RPMI7951 (cell line): ENCODE data around the gene GATAD2B. TPM values are rescaled to one million over a fixed set of nuclear protein-coding genes. Genes with fewer than 3 reads are reported as not detected.
"Not testable (repeated sequence)": the region's sequence is repeated elsewhere in the genome, so short reads cannot be mapped to it uniquely, and the experiment has no call there.

ENCODE experiments used
- DNase-seq: peaks from one replicate; pipeline ENCODE4 v3.0.0-alpha.2; 2012; ENCODE audit warnings: low read depth
- total RNA-seq: library from RNA; depleted of rRNA; stranded (reverse); fragments of >200 nt; shearing (Covaris generic); gene quantifications from 2 replicates; pipeline ENCODE4 v1.2.3, GENCODE V29; 2014

GATAD2B gene
- total RNA-seq, 1 experiment from 2014 or later, result 7.3 TPM

DNA sequence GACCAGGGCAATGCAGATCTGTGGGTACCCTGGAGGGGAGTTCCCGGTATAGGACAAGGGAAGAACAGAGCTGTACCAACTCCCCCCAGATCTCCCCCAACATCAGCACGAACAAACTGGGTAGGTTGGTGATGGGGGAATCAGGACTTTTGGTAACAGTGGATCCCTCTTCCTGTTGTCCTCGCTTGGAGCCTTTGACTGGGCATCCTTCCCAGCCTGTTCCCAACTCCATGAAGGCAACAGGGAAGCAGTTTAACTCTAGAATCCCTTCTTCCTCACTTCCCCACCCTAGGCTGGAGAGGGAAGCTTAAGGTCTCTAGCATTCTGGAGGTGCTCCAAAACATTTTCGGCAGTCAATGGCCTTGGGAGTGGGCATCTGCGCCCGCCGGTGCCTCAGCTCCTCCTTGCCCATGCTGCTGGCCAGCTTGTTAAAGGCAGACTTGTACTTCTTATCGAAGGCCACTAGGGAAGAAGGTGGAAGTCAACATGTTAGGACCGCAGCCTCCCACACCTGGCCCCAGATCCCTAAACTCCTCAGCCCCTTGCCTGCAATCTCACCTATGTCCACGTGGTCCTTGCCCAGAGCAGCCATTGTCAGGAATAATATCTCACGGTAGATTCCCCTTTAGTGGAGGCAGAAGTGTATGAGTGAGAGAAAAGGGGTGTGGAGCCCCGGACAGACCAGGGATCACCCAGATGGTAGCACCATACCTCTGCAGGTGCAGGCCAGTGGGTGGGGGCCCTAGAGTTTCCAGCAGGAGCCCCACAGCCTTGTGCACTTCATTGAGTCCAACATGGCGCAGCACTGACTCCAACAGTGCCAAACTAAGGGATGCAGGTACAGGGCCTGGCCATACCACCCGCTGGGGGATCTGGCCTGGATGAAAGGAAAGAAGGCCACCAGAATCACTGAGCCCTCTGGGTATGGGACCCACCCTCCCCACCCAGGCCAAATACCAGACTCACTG is 7.5 kb upstream of the GATAD2B start:
- no peak for DNase-seq

DNA sequence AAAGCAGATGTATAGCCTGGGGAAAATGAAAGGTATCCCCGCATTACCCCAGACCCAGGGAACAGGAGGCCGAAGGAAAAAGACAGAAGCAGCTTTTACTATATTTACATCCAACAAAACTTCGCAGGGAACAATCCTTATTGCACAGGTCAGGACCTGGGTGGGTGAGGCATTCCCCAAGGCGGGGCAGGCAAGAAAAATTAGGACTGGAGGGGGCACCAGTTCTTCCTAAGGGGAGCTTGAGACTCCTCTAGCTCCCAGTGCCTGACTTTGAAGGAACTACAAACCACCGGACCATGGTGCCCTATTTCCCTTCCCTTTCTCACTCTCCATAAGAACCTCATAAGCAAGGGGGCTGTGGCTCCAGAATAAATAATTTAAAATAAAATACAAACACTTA is 6.7 kb upstream of the GATAD2B start:
- no peak for DNase-seq

DNA sequence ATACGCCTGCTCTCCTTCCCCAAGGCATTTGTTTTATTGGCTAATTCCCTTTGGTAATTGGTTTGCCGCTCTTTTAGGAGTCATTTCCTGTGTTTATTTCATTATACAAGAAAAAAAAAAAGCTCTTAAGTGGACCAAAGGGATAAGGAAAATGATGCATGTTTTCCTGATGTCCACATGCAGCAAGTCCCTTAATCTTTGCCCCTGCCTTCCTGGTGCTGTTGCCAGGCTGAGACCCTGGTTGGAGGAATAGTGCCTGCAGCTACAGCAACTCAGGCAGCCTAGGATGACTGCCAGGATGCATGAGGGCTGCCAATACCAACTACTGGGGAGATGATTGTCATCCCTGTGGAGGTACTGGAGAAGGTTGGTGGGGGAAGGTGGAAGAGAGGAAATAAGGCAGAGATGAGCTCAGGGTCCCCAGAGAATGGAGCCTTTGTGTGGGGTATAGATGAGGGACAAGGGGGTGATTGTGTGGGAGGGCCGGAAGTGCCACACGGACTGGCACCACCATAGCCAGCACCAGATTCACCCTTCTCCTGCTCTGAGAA is 6.1 kb upstream of the GATAD2B start:
- DNase-seq, result peak; percentile 44

DNA sequence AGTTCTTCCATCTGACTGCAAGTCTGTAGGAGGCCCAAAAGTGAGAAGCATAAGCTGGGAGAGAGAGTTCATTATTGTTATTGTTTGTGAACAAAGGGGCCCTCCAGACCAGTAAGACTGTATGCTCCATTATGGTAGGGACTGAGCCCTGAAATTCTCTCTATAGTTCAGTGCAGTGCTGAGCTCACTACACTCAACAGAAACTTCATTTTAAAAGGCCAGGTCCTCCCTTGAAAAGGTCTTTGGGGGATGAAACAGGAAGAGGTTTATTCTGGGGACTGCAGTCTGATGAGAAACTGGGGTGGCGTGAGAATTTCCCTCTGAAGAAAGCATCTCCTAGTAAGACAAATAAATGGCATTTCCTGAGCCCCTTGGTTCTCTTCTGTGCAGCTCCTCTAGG is 5.5 kb upstream of the GATAD2B start:
- no peak for DNase-seq

DNA sequence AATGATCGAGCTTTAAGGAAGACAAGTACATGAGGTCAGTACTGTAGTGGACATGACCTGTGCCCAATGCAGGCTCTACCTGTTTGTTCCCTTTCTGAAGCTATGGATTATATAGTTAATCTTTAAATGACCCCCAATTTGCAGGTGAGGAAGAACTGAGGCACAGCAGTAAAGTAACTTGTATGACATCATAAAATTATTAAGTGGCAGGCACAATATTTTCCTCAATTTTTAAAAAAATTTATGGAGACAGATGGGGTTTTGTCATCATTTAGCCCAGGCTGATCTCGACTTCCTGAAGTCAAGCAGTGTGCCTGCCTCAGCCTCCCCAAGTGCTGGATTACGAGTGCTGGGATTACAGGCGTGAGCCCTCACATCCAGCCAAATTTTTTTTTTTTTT is 3.6 kb upstream of the GATAD2B start:
- DNase-seq, result no peak

DNA sequence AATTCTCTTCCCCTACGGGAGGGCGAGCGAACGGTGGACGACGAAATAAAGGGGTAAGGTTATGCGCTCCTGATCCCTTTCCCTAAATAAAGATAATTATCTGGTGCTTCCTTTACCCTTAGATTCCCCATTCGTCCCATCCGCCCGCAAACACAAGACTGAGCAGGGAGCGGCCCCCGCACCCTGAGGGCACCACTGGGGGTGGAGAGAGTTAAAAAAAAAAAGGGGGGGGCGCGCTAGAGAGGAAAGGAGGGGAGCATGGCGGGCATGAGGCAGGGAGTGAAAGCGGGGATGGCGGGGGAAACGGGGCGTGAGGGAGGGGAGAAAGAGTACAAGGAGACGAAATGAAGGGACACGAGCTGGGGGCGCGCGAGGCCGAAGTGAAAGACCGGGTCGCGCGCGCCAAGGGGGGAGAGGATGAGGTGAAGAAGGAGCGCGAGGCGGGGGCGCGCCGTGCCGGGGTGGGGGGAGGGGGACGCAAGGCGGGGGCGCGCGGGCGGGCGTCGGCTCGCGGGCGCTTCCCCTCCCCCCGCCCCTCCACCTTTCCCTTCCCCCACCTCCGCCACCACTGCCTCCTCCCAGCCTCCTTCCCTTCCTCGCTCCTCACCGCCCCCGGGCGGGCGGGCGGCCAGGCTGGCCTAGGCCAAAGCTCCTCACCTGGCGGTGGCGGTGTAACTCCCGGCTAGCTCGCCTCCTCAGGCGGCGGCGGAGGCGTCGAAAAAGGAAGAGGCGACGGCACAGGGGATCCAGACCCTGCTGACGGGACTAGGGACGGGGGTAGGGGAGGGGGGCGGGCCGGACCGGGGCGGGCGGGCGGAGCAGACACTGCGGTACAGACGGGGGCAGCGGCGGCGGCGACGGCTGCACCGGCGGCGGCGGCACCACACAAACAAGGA is 448 bp downstream of the GATAD2B start:
- peak; percentile 31 for DNase-seq

DNA sequence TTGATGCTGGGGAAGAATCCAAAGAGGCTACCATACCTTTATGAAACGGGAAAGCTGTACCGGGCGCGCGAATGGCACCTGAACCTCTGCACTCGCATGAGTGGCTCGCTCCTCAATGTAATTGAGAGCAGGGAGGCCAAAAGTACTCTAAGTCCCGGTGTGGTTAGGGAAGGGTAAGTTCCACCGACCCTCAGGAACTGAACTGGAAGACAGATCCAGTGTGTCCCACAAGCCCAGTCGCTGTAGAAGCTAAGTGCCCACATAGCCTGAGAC is 1.0 kb downstream of the GATAD2B start:
- no peak for DNase-seq

DNA sequence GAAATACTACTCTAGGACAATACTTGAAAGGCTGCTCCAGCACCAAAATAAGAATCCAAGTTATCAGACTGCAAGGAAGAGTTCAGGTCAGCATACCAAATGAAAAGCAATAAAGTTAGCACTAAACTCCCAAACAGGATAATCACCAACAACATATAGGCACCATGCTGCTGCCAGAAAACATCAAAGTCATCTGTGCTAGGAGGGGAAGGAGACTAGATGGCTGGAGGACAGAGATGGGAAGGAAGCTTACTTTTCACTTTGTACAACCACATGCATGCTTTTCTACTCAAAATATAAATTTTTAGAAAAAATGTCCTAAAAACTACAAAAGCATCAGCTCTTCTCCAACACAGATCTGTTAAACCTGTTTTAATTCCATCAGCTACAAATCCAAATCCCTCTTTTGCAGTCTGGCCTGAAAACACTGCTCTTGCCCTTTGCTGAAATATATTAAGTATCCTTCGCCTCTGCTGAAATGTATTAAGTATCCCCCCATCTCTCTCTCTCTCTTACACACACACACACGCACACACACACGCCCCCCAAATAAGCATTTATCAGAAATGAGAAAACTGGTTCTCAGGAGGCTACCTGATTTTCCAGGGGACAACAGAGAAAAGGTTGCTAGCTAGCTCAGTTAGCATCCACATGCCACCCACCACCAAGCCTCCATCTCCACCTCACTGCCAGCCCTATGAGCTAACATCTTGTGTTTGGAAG is 1.5 kb downstream of the GATAD2B start:
- no peak for DNase-seq

DNA sequence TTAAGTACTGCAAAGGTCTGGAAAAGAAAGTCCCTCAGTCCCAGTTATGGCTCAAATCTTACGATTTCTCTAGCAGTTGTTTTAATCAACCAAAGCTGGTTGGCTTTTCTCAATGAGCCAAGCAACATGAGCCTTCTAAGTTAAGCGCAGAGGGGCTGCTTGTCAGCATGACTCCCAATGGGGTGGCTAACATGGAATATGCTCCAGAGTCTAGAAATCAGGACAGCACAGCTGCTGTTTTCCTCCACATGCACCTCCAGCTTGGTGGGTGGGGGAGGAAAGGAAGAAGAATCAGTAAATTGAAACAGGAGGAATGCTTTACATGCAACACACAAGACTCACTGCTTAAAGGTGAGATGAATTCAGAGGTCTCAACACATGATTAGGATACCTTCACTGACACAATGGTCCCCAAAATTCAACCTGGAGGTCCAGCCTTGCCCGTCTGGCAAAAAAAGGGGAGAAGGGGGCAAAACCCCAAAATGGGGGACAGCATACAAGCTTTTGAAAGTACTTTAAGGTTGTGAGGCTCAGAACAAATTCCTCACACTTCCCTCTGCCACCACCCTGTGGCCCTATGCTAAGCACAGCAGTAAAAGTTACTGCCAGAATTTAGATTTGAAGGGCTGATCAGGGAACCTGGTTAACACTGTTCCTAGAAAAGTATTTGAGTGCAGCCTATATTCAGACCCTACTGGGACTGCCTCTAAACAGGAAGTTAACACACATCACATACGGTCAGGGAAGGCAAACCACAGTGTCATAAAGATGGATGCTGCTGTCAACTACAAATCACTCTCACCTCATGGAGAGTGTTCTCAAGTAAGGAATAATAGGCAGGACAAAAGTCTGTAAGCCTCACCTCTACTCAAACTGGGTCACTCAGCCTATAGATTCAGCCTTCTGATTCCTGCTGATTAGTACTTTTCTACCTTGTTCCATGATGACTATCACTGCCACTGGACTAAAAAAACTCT is 2.6 kb downstream of the GATAD2B start:
- peak; percentile 17 for DNase-seq

DNA sequence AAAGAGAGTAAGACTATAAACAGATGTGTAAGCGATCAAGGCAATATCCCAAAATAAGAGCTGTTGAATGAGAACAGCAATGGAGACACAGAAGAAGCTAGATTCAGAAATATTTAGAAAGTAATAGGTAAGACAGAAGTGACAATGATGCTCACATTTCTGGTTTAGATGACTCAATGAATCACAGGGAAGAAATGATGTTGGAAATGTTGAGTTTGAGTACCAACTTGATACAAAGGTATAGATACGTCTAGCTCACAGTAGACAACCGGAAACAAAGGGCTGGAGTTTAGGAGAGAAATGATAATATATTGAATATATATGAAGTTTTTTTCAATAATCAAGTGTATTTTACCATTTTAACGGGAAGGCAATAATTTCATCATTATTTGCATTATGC is 6.5 kb downstream of the GATAD2B start:
- no peak for DNase-seq

DNA sequence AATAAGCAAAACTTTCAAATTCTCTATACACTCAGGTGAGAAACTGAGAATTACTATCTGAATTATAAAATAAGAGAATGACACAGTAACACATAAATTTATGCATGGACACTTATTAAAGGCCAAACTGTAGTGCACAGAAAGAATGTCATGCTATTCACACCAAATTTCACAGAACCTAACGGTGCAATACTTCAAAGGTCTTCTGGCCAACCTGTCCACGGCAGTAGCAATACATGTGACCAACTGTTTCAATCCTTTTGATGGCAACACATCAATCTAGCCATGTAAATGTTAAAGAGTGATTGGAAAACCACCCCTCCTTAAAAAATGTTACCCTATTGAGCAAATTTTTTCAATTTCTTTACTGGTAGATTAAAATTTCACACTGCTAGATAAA is 10.4 kb downstream of the GATAD2B start:
- no peak for DNase-seq

DNA sequence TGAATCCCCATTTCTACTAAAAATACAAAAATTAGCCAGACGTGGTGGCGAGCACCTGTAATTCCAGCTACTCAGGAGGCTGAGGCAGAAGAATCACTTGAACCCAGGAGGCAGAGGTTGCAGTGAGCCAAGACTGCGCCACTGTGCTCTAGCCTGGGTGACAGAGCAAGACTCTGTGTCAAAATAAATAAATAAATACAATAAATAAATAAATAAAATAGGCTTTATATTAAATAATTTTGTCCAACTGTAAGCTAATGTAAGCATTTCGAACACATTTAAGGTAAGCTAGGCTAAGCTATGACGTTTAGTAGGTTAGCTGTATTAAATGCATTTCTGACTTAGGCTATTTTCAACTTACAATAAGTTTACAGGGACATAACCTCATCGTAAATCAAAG is 12.2 kb downstream of the GATAD2B start:
- not testable (repeated sequence) for DNase-seq

DNA sequence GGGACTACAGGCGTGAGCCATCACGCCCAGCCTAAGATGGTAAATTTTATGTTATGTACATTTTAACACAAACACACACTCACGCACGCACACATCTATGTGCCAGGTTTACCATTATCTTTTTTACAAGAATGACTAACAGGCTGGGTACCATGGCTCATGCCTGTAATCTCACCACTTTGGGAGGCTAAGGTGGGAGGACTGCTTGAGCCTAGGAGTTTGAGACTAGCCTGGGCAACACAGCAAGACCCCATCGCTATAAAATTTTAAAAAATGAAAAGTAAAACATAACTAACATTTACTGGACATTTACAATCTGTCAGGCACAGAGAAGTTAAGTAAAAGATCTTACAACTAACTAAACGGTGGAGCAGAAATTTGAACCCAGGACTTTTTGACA is 14.7 kb downstream of the GATAD2B start:
- DNase-seq, result no peak

DNA sequence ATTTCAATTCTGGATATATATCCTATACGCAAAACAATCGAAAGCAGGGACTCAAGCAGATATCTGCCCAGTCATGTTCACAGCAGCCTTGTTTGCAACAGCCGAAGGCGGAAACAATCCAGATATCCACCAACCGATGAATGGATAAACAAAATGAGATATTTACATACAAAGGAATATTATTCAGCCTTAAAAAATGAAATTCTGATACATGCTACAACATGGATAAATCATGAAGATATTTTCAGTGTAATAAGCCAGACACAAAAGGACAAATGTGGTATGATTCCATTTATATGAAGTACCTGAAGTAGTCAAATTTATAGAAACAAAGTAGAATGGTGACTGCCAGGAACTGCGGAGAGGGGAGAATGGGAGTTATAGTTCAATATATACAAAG is 15.6 kb downstream of the GATAD2B start:
- no peak for DNase-seq

DNA sequence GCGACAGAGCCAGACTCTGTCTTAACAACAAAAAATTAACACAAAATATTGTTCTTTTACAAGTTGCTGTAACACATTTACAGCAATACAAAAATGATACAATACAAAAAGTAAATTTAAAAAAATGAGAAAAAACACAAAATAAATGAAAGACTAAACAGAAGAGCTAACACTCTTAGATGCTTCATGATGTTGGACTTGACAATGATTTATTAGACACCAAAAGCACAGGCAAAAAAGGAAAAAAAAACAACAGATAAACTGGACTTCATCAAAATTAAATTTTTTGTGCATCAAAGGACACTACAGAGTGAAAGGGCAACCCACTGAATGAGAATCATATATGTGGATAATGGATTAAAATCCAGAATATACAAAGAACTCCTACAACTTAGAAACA is 16.4 kb downstream of the GATAD2B start:
- DNase-seq, result no peak

DNA sequence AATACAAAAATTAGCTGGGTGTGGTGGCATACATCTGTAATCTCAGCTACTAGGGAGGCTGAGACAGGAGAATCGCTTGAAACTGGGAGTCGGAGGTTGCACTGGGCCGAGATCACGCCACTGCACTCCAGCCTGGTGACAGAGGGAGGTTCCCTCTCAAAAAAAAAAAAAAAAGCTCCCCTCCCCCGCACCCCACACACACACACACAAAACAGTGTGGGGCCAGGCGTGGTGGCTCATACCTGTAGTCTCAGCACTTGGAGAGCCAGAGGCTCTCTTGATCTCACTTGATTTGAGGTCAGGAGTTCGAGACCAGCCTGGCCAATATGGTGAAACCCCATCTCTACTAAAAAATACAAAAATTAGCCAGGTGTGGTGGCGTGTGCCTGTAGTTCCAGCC is 16.9 kb downstream of the GATAD2B start:
- DNase-seq, result not testable (repeated sequence)

DNA sequence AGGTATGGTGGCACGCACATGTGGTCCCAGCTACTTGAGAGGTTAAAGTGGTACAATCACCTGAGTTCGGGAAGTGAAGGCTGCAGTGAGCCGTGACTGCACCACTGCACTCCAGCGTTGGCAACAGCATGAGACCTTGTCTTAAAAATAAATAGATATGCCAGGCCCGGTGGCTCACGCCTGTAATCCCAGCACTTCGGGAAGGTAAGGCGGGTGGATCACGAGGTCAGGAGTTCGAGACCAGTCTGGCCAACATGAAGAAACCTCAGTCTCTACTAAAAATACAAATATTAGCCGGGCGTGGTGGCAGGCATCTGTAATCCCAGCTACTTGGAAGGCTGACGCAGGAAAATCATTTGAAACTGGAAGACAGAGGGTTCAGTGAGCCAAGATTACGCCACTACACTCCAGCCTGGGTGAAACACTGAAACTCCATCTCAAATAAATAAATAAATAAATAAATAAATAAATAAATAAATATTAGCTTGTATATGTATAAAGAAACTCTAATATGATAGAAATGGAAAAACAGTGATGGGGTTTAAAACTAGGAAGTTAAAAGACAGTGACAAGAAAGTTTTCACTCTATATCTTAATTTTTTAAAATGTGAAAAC is 18.8 kb downstream of the GATAD2B start:
- no peak for DNase-seq

DNA sequence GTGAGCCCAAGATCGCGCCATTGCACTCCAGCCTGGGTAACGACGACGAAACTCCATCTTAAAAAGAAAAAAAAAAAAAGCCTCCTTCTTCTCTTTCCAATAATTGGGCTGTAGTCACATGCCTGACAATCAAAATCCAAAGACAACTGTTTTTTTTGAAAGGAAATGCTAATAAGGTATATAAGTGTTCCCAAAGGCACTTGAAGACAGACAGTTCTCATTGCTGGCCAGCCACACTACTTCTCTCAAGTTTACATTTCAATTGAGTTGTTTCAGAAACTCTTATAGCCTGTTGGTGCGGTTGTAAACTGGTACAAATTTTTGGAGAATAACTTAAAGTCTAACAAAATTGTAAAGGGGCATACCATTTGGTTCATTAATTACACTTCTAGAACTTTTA is 23.3 kb downstream of the GATAD2B start:
- DNase-seq, result no peak

DNA sequence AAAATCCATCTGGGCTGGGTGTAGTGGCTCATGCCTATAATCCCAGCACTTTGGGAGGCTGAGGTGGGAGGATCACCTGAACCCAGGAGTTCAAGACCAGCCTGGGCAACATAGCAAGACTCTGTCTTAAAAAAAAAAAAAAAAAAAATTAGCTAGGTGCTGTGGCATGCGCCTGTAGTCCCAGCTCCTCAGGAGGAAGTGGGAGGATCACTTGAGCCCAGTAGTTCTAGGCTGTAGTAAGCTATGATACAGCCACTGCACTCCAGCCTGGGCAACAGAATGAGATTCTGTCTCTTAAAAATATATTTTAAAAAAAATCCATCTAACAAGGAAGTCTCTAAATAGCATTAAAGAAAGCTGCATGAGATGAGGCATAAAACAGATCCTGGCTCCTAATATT is 26.9 kb downstream of the GATAD2B start:
- not testable (repeated sequence) for DNase-seq

DNA sequence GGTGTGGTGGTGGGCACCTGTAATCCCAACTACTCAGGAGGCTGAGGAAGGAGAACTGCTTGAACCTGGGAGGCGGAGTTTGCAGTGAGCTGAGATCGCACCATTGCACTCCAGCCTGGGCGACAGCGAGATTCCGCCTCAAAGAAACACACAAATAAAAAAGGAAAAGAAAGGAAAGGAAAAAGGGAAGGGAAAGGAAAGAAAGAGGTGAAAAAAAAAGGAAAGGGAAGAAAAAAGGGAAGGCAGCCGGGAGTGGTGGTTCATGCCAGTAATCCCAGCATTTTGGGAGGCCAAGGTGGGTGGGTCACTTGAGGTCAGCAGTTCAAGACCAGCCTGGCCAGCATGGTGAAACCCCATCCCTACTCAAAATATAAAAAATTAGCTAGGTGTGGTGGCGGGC is 31.7 kb downstream of the GATAD2B start:
- not testable (repeated sequence) for DNase-seq
